A549 (cell line): ENCODE data around the gene CUX1. TPM values are rescaled to one million over a fixed set of nuclear protein-coding genes. Genes with fewer than 3 reads are reported as not detected.
"Not testable (repeated sequence)": the region's sequence is repeated elsewhere in the genome, so short reads cannot be mapped to it uniquely, and the experiment has no call there.

ENCODE experiments used
- ATAC-seq, 2 experiments: fragments of 200-7000 bp in 1 of 2; fragments of >200 bp in 1 of 2; cut with Nextera tagmentation in 1 of 2; cut with Tn5 transposase in 1 of 2; 3 replicates each; pipeline versions ENCODE4 v1.8.0 to v1.9.1; 2018 to 2020; ENCODE audit warnings: mild to moderate bottlenecking in 1 of 2, moderate library complexity in 1 of 2
- CTCF ChIA-PET: fragments of 300-600 bp; sonication (Branson Sonifier 250); formaldehyde crosslinking; extraction: SDS; loops from one replicate; lab custom pipeline; 2021; ENCODE audit warnings: antibody characterized with exemption, inconsistent platforms; lab: Yijun Ruan, JAX
- POLR2A ChIA-PET: fragments of 350-600 bp; formaldehyde crosslinking; extraction: SDS; loops from one replicate; lab custom pipeline; 2021; ENCODE audit warnings: antibody characterized with exemption, inconsistent platforms; lab: Yijun Ruan, JAX
- DNase-seq, 2 experiments: peaks; one replicate each; pipeline versions ENCODE4 v3.0.0 to v3.0.0-alpha.2; 2011 to 2016; ENCODE audit warnings: low read depth in 1 of 2, low spot score in 1 of 2
- FAIRE-seq: peaks from 2 replicates; lab custom pipeline; 2011; peaks lifted over from hg19 to GRCh38; lab: Jason Lieb, UNC
- H3K27ac ChIP-seq, 2 experiments: fragments of >200 bp; sonication (Bioruptor Twin); formaldehyde crosslinking; 3 replicates each; pipeline ENCODE4 v1.5.1; 2016 to 2017
- H3K4me1 ChIP-seq: fragments of >200 bp; sonication (Bioruptor Twin); formaldehyde crosslinking; 3 replicates; pipeline ENCODE4 v1.6.1; 2016
- H3K4me2 ChIP-seq: fragments of >200 bp; sonication (Bioruptor Twin); formaldehyde crosslinking; 3 replicates; pipeline ENCODE4 v1.6.1; 2016
- H3K4me3 ChIP-seq: fragments of >200 bp; sonication (Bioruptor Twin); formaldehyde crosslinking; 3 replicates; pipeline ENCODE4 v1.5.1; 2016
- H3K9me3 ChIP-seq: fragments of >200 bp; sonication (Bioruptor Twin); formaldehyde crosslinking; 3 replicates; pipeline ENCODE4 v1.6.1; 2016
- EHMT2 ChIP-seq: fragments of 200-600 bp; sonication (generic); IDR thresholded peaks from 2 replicates; pipeline ENCODE4 v1.6.1; 2016; ENCODE audit warnings: antibody characterized with exemption, low read depth, mild to moderate bottlenecking, moderate library complexity
- FOSB ChIP-seq: fragments of 250-450 bp; sonication (Bioruptor Pico); IDR thresholded peaks from 2 replicates; pipeline ENCODE4 v1.5.0; 2020; ENCODE audit warnings: mild to moderate bottlenecking, moderate library complexity
- FOSL2 ChIP-seq, 2 experiments: fragments of 450-650 bp in 1 of 2; fragments of >200 bp in 1 of 2; sonication (Bioruptor Twin) in 1 of 2; formaldehyde crosslinking; IDR thresholded peaks; 2 replicates each; pipeline versions ENCODE4 v1.5.0 to v1.6.1; 2016 to 2020; ENCODE audit warnings: mild to moderate bottlenecking in 1 of 2, moderate library complexity in 1 of 2
- HOXA7 ChIP-seq: fragments of 250-450 bp; sonication (Bioruptor Pico); IDR thresholded peaks from 2 replicates; pipeline ENCODE4 v1.5.0; 2020; ENCODE audit warnings: mild to moderate bottlenecking, moderate library complexity
- HOXB13 ChIP-seq: fragments of 250-450 bp; sonication (Bioruptor Pico); IDR thresholded peaks from 2 replicates; pipeline ENCODE4 v1.5.0; 2020; ENCODE audit warnings: low read depth, mild to moderate bottlenecking, moderate library complexity
- JUN ChIP-seq, 2 experiments: fragments of >200 bp; sonication (Bioruptor Twin); formaldehyde crosslinking; IDR thresholded peaks; 2 replicates in 1 of 2; 3 replicates in 1 of 2; pipeline ENCODE4 v1.6.1; 2016 to 2017
- KDM1A ChIP-seq: fragments of 200-600 bp; sonication (generic); IDR thresholded peaks from 2 replicates; pipeline ENCODE4 v1.6.1; 2016; ENCODE audit warnings: low read depth, mild to moderate bottlenecking
- KDM5A ChIP-seq: fragments of 200-600 bp; sonication (generic); IDR thresholded peaks from 2 replicates; pipeline ENCODE4 v1.6.1; 2016; ENCODE audit warnings: antibody characterized with exemption, mild to moderate bottlenecking
- MAZ ChIP-seq: fragments of 150-350 bp; IDR thresholded peaks from 2 replicates; pipeline ENCODE4 v1.6.1; 2014; ENCODE audit warnings: antibody characterized with exemption, low read depth, low read length, borderline replicate concordance
- MYC ChIP-seq: IDR thresholded peaks from 2 replicates; pipeline ENCODE4 v1.6.1; 2012; ENCODE audit warnings: mild to moderate bottlenecking, inconsistent platforms, low read length, improper control_type of control experiment, borderline replicate concordance
- PHF8 ChIP-seq: fragments of 200-600 bp; sonication (generic); IDR thresholded peaks from 2 replicates; pipeline ENCODE4 v1.6.1; 2016; ENCODE audit warnings: low read depth, mild to moderate bottlenecking, antibody characterized with exemption, moderate library complexity, borderline replicate concordance
- RAD21 ChIP-seq, 2 experiments: fragments of >200 bp in 1 of 2; sonication (Bioruptor Twin) in 1 of 2; formaldehyde crosslinking in 1 of 2; IDR thresholded peaks in 1 of 2; conservative IDR thresholded peaks in 1 of 2; 2 replicates in 1 of 2; 3 replicates in 1 of 2; pipeline ENCODE4 v1.6.1; 2012 to 2018; ENCODE audit warnings: inconsistent platforms in 1 of 2
- RARB ChIP-seq: fragments of 250-450 bp; sonication (Bioruptor Pico); IDR thresholded peaks from 2 replicates; pipeline ENCODE4 v1.8.0; 2021; ENCODE audit warnings: mild to moderate bottlenecking, moderate library complexity
- RCOR1 ChIP-seq: fragments of 150-350 bp; IDR thresholded peaks from 2 replicates; pipeline ENCODE4 v1.6.1; 2014; ENCODE audit warnings: antibody characterized with exemption, low read length, low read depth
- ZC3H11A ChIP-seq: fragments of 450-650 bp; IDR thresholded peaks from 2 replicates; pipeline ENCODE4 v1.6.1; 2014; ENCODE audit warnings: antibody characterized with exemption, mild to moderate bottlenecking
- ZSCAN20 ChIP-seq: fragments of 250-450 bp; sonication (Bioruptor Pico); IDR thresholded peaks from 2 replicates; pipeline ENCODE4 v1.8.0; 2022; ENCODE audit warnings: mild to moderate bottlenecking, moderate library complexity
- WGBS: methylation state at CpG from one replicate; pipeline ENCODE4 v1.1.6; 2017; ENCODE audit errors: missing lambda C conversion rate; 5-methylcytosine and 5-hydroxymethylcytosine counted together
- polyA plus RNA-seq, 4 experiments: library from polyadenylated mRNA; depleted of rRNA in 3 of 4; stranded (reverse); fragments of >200 nt; fragmentation: RNase III in 1 of 4; extraction: RNeasy Plus Mini Kit Qiagen cat#74134 plus additional on column Dnase treatment in 1 of 4; gene quantifications; 2 replicates in 3 of 4; 3 replicates in 1 of 4; pipeline ENCODE4 v1.2.3, GENCODE V29; 2011 to 2017
- TF ChIP-seq, protein P1 (sequence below): fragments of 200-600 bp; sonication (generic); IDR thresholded peaks from 2 replicates; pipeline ENCODE4 v1.6.1; 2016; ENCODE audit warnings: antibody characterized with exemption, mild to moderate bottlenecking, moderate library complexity

The CUX1 gene
- polyA plus RNA-seq, 2 of the 4 experiments (the other 2 are of a cell fraction) = 32.7 to 33.4 TPM

- DNase-seq (no peak), ATAC-seq (no peak), FAIRE-seq (no peak)
- TF ChIP-seq, protein P1, sequence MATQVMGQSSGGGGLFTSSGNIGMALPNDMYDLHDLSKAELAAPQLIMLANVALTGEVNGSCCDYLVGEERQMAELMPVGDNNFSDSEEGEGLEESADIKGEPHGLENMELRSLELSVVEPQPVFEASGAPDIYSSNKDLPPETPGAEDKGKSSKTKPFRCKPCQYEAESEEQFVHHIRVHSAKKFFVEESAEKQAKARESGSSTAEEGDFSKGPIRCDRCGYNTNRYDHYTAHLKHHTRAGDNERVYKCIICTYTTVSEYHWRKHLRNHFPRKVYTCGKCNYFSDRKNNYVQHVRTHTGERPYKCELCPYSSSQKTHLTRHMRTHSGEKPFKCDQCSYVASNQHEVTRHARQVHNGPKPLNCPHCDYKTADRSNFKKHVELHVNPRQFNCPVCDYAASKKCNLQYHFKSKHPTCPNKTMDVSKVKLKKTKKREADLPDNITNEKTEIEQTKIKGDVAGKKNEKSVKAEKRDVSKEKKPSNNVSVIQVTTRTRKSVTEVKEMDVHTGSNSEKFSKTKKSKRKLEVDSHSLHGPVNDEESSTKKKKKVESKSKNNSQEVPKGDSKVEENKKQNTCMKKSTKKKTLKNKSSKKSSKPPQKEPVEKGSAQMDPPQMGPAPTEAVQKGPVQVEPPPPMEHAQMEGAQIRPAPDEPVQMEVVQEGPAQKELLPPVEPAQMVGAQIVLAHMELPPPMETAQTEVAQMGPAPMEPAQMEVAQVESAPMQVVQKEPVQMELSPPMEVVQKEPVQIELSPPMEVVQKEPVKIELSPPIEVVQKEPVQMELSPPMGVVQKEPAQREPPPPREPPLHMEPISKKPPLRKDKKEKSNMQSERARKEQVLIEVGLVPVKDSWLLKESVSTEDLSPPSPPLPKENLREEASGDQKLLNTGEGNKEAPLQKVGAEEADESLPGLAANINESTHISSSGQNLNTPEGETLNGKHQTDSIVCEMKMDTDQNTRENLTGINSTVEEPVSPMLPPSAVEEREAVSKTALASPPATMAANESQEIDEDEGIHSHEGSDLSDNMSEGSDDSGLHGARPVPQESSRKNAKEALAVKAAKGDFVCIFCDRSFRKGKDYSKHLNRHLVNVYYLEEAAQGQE = no peak
- TF ChIP-seq EHMT2 (no peak), MYC (no peak), RCOR1 (no peak)
- H3K4me3 ChIP-seq = no peak overlapping the region
- peaks cover 18% of the 10 kb centered on the region for H3K4me1 ChIP-seq
- CTCF ChIA-PET = interaction anchor here (0.6 to 1.1 kb wide), 4 partner anchors 10 to 1378 kb away, joined by 3 to 6 read pairs (median 4); no protein-coding TSS in a partner anchor
- POLR2A ChIA-PET = no interaction called here
- WGBS = 95% methylated on average over 11 of the region's 11 CpGs
- H3K4me2 ChIP-seq = no peak overlapping the region
- H3K9me3 ChIP-seq = no peaks in the 10 kb centered on the region
- H3K27ac ChIP-seq = no peak overlapping the region
Observed at GRCh38 chr7:102039706-102040105, 222.3 kb downstream of the CUX1 start.

- Histone ChIP-seq H3K9me3 (no peaks in the 10 kb centered on the region), H3K4me1 (peaks cover 15% of the 10 kb centered on the region), H3K4me2 (no peak overlapping the region), H3K4me3 (no peak overlapping the region), H3K27ac (0 out of 6 replicates have a peak overlapping the region, but pooled peaks of 1 of the 2 experiments have one; percentile 15)
- POLR2A ChIA-PET = no interaction called here
- FAIRE-seq (no peak), DNase-seq (no peak)
- no peak for TF ChIP-seq ZSCAN20
- TF ChIP-seq JUN (IDR thresholded peaks at IDR 0.05) = no peak
- no peak for TF ChIP-seq EHMT2
- no peak for TF ChIP-seq PHF8
- TF ChIP-seq KDM1A = no peak
- TF ChIP-seq MAZ = no peak
- TF ChIP-seq ZC3H11A = no peak
- no peak for TF ChIP-seq KDM5A
- TF ChIP-seq FOSB (CRISPR knock-in tag) = no peak
- no peak for TF ChIP-seq HOXA7 (CRISPR knock-in tag)
- TF ChIP-seq, all 56 proteins: peak for 0
- 88% methylated on average over 10 of the region's 11 CpGs for WGBS
- ATAC-seq = no peak
- CTCF ChIA-PET = interaction anchor here (1.9 kb wide), 1 partner anchor 196 kb away, joined by 5 read pairs; no protein-coding TSS in a partner anchor
Observed at GRCh38 chr7:102040569-102040968, 223.1 kb downstream of the CUX1 start.

DNA sequence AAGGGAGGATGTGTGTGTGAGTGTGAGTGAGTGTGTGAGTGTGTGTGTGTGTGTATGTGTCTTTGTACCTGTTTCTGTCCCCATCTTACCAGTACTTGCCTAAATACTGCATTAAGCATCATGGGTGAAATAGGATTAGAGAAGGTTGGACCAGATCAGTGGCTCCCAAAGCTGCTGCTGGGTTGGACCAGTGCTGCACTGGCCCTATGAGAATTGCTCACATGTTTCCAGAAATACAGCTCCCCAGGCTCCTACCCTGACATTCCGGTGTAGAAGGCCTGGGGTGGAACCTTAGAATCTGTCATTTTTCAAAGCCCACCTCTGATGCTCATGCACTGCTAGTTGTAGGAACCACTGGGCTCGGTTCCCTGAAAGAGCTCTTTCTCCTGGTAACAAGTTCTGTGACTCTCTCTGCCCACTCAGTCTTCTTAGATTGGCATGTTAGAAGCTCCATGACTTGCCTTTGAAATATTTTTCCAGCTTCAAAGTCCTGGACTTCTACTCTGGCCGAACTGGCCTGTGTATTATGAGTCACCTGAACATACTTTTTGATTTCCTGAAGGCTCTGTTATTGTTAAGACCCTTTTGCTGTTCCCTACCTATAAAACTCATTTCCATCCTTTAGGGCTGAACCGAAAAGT lies 224.7 kb downstream of the CUX1 start:
- ChIA-PET CTCF (interaction anchor here (1.3 to 1.9 kb wide), 3 partner anchors 9 to 195 kb away, joined by 3 to 5 read pairs (median 4); no protein-coding TSS in a partner anchor), POLR2A (no interaction called here)
- H3K4me2 ChIP-seq = peak overlapping the region; percentile 62
- no peaks in the 10 kb centered on the region for H3K9me3 ChIP-seq
- no peak for TF ChIP-seq HOXB13
- no peak for TF ChIP-seq RARB
- TF ChIP-seq FOSL2 (IDR thresholded peaks at IDR 0.05) = no peak
- peak; percentile 70 for TF ChIP-seq FOSL2 (CRISPR knock-in tag; IDR thresholded peaks at IDR 0.05)
- no peak for TF ChIP-seq RAD21 (conservative IDR thresholded peaks at IDR 0.05 in 1 of 2, IDR thresholded peaks at IDR 0.05 in 1 of 2)
- peaks cover 15% of the 10 kb centered on the region for H3K4me1 ChIP-seq
- no peak overlapping the region for H3K4me3 ChIP-seq
- ATAC-seq (peak; percentile 85 to 87; a peak in 5 of 6 replicates), DNase-seq (peak; percentile 27 to 54), FAIRE-seq (no peak)
- peak overlapping the region; percentile 66 to 79; a peak in 5 of 6 replicates for H3K27ac ChIP-seq
- 61% methylated on average over 4 of the region's 4 CpGs for WGBS

- DNase-seq, FAIRE-seq, H3K4me3 ChIP-seq, POLR2A ChIA-PET, H3K9me3 ChIP-seq, ATAC-seq: not testable (repeated sequence)
- Histone ChIP-seq H3K4me1 (peaks cover 15% of the 10 kb centered on the region), H3K27ac (peak overlapping the region; percentile 30 to 79; a peak in 3 of 6 replicates), H3K4me2 (peak overlapping the region; percentile 62; the same call in 2 of the 3 replicates)
- 91% methylated on average over 9 of the region's 9 CpGs for WGBS
- CTCF ChIA-PET = interaction anchor here (1.5 kb wide), 1 partner anchor 12 kb away, joined by 4 read pairs; no protein-coding TSS in a partner anchor
Observed at GRCh38 chr7:102042796-102043195, 225.4 kb downstream of the CUX1 start.
